ENCODE measurements around the gene MOB2.

Gene MOB2

DNA sequence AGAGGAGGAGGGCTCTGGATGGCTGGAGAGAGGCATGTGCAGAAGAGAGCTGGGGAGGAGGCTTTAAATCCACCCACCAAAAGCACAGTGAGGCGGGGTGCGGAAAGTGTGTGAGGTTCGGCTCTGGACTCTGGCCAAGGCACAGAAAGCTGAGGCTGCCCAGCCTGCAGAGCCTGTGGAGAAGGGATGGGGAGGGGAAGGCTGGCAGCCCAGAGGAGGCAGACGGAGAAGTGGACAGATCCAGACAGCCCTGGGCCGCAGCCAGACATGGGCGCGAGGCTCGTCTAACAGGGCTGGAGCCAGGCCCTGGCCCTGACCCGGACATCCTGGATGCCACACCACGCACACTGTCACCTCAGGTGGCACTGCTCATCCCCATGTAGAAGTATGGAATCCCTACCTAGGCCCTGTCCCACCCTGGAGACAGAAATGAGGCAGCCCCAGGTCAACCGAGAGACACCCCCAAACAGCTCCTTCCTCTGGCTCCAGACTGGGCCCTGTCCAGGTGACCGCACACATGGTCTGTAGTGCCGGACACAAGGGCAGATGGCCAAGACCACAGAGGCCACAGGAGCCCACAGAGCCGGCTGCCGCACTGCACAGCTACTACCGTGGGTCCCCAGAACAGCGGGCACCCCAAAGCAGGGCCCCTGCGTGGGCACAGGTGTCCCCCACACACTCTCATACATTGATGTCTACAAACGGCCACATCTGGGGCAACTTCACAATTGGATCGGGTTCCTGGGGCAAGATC is 16.6 kb upstream of the MOB2 start:
- DNase-seq = no peak

DNA sequence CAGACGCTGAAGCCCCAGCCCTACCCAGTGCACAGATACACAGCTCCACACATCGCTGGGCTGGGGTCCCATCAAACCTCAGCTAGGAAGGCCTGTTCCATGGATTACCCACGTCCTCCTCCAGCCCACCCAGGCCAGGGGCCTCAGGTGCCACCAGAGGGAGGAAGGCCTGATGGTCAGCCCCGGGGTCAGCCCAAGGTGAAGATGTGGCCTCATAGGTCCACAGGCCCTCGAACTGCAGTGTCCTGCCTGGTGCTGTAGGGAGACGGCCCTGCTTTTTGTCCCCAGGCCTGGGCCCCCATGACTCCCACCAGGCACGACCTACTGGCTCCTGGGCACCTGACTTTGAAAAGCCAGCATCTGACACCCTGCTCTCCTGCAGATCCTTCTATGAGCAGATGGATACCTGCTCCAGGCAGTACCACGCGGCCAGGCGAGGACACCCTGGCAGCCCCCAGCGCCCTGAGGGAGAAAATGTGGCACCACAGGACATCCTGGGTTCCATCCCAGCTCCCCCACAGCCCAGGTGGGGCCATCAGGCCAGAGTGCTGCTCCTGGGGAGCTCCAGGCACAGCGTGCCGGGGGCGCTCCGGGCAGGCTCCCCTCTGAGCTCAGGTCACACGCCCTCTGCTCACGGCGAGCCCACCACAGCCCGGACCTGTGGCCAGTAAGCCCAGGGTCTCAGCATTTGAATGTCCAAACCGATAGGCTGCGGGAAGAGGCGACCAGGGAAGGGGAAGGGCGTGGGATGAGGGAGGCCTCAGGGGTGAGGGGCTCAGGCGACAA is 15.8 kb upstream of the MOB2 start:
- DNase-seq = no peak

- no peak for DNase-seq
These were observed 15.0 kb upstream of the MOB2 start for GRCh38 chr11:1501421-1502167.

DNA sequence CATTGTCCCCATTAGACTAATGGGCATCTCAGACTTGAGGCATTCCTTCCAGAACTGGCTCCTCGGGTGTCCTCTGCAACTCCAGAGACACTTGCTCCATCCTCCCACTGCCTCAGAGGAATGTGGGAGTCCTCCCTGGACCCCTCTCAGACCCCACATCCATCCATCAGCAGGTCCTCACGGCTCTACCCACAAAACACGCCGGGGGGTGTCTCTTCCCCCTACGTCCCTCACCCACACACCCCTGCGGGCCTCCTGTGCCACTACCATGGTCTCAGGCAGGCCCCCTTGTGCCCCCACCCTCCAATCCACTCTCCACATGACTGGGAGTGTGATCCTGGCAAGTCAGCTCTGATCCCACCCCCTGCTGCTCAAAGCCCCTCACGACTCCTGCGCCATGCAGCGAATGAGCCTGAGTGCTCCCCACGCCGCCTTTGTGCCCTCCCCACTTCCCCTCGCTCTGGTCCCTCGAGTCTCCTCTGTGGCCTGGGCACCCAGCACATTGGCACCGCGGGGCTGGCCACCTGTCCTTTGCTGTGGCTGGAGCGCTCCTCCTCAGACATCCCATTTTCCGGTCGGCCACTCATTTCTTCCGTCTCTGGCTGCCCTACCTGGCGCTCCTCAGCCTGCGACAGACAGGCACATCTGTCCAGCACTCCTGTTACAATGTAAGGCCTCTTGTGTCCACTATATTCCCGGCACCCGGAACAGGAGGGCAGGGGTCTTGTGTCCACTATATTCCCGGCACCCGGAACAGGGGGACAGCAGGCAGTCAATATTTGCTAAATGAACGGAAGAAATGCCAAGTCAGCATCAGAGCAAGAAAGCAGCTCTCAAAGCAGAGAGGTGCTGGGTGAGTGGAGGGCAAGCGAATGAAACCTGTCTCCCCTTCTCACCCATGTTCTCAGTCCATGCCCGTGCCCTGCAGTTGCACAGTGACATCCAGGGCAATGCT is 14.2 kb upstream of the MOB2 start:
- DNase-seq = no peak

GRCh38 chr11:1499899-1500298 is 13.3 kb upstream of the MOB2 start:
- DNase-seq = no peak

GRCh38 chr11:1499261-1499890 is 12.8 kb upstream of the MOB2 start:
- no peak for DNase-seq

GRCh38 chr11:1498262-1498661 is 11.7 kb upstream of the MOB2 start:
- no peak for DNase-seq

GRCh38 chr11:1497600-1497999 is 11.0 kb upstream of the MOB2 start:
- DNase-seq = no peak

DNA sequence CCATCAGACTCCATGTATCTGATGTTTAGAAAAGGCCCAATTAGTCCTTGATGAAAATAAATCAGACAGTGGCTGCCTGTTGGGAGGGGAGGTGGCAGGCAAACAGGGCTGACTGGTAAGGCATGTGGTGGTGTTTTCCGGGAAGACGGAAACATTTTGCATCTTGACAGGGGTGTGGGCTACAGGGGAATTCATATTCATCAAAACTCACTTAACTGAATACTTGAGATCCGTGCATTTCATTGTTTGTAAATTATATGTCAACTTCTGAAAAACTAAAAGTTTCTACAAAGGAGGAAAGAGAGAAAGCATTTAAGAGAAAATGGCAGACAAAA is 10.1 kb upstream of the MOB2 start:
- DNase-seq = no peak

- DNase-seq = no peak
These were observed 9.6 kb upstream of the MOB2 start for GRCh38 chr11:1496091-1496760.

- no peak for DNase-seq
These were observed 8.1 kb upstream of the MOB2 start for GRCh38 chr11:1494650-1495049.

GRCh38 chr11:1493650-1494244 is 7.2 kb upstream of the MOB2 start:
- no peak for DNase-seq

- no peak for DNase-seq
These were observed 4.8 kb upstream of the MOB2 start for GRCh38 chr11:1491379-1491778.

GRCh38 chr11:1490651-1491050 is 4.1 kb upstream of the MOB2 start:
- no peak for DNase-seq

DNA sequence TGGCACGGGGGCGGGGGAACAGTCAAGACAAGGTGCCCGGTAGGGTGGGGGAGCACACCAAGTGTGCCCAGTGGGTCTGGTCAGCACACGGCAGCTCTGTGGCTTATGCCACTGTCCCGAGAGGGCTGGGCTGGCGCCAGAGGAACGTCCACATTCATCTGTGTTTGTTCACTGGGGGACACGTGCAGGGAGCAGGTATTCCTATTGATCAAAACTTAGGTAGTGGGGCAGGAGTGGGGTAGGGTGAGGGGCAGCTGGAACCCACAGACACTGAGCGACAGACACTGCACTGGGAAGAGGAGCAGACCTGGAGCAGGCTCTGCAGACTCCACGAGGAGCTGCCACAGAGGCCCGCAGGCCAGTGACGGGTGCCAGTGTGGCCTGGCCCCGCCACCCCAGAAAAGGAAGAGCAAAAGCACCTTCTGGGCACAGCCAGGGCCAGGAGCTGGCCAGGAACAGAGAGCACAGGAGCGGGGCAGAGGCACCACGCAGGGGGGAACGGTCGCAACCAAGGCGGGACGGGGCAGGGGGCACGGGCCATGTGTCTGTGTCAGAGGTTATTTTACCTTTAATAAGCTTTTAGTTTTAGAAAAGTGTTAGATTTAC is 2.1 kb upstream of the MOB2 start:
- DNase-seq = no peak

GRCh38 chr11:1487851-1488574 is 1.4 kb upstream of the MOB2 start:
- no peak for DNase-seq

DNA sequence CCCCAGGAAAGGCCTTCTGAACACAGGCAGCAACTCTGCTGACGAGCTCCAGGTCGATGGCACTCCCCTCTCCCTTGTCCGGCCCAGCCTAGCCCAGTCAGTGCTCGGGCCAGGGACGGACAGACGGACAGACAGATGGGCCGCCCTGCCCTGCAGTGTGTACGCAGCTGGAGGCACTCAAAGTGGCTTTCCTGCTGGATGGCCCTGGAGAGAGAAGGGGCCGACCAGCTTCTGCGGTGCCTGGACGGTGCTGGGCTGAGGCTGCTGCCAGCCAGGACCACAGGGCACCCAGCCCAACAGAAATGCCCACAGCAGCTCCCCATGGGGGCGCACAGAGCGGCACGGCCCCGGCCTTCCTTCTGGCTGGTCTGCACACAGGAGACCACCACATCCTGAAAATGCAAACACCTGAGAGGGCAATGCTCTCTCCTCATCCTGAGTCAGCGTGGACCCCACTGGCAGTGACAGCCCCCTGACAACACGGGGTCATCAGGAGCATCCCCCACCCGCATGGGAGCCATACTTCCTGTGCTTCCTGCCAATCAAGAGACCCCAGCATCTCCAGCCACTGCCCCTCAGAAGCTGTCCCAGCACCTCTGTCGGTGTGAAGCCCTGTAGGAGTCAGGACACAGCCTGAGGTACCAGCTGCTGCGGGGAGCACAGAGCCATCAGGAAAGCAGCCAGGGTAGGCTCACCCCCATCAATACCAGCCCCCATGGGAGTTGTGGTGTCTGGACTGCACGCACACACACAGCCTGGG is 692 bp upstream of the MOB2 start:
- no peak for DNase-seq

DNA sequence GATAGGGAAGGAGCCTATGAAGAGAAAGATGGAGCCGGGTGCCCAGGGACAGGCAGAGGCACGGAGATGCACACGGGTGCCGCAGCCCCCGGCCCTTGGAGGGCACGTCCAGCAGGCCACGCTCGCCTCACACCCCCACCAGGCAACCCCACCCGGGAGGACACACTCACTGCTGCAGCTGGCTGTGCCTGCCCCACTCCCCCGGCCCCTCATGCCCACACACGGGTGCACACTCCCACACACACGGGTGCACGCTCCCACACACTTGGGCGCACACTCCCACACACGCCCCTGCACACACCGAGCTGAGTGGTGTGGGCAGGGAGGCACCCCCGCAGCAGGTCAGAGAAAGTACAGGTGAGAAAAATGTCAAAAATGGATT is 1.1 kb downstream of the MOB2 start:
- no peak for DNase-seq

Data from activated naive CD4-positive, alpha-beta T cell (primary cell).